ENCODE data around the gene ARID5B.
A peak's percentile ranks its signal among the peaks of the same experiment; 100 is the strongest.

The ARID5B gene

DNA sequence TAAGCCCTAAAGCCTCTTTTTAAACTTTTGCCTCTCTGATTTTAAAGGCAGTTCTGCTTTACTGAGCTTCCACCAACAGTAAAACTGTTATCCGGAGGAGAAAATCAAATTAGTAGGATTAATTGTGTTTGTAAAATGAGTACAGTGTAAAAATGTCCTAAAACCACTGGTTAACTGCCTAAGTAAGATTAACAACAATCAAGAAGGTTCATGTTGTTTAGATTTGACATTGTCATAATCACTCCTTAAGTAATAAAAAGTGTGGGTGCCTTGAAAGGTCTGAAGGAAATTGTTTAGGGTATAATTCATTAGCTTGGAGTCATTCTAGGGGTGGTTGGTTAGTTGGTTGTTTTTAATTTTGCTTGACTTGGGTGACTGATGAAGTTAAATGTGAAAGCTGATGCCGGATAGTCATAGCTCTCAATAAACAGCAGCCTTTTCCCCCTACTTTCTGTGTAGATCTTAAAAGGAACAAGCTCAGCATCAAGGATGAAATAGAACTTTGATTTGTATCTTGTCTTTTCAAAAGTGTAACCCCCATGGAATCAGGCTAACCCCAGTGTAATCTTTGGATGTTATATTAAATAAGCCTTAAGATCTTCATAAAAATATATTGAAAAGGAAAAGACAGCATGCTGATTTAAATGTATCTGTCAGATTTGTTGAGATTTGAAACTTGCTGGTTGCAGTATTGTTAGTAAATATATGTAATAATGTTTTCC lies 148.3 kb downstream of the ARID5B start:
- DNase-seq (ENCODE audit: low read depth), result no peak

DNA sequence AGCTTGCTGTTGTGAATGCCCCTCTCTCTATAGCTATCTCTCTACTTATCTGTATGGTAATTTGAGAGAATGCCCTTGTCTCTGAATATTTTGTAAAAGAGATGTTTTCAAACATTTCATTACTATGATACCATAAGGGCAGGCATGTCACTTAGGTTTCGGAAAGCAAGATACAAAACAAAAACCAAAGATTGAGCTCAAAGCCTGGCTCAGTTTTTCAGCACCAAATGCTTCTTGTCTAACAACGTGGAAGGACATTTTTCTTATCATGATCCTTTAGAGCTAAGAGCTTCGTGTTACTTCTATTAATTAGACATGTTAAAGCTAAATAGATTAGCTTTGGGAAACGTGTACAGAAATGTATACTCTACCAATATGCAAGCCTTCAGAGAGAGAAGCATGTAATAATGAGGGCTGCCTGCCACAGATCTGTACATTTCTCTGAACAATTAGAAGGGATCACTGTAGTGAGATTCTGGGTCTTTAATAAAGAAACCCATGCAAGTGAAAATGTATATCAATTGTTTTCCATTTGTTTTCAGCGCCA lies 148.9 kb downstream of the ARID5B start:
- no peak for DNase-seq (ENCODE audit: low read depth)

DNA sequence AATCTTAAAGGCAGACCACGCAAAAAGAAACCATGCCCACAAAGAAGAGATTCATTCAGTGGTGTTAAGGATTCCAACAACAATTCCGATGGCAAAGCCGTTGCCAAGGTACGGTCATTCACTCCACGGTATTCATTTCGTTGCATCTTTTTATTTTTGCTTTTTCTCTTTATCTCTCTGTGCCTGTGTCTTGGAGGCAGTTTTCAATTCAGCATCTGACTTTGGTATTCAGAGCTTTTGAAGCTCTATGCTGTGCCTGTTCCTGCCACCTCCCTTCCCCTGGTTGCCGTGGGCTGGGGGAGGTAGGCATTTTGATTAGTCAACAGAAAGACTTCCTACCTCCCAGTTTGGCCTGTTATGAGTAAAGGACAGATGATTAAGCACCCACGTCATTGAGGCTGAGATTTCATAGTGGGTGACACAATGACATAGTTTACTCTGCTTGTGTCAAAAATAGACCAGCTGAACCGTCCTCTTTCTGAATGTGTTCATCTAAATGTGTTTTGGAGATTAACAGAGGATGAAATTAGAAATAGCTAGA lies 149.5 kb downstream of the ARID5B start:
- peak; percentile 76 for DNase-seq (ENCODE audit: low read depth)

DNA sequence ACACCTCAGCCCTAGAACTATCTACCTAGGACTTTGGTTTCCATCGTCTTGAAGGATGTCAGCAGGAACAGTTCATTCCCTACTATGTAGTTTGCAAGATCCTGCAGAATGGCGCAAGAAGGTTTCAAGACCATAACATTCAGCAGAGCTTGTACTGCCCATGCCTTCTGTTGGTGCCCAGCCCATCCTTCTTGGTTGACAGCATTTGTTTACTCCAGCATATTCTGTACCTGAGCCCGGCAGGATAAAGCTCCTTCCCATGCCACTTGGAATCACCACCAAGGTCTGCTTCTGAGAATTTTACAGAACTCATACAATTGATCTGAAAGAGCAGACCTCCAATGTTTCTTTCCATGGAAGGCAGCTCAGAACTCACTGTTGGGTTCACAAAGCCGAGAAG lies 150.8 kb downstream of the ARID5B start:
- no peak for DNase-seq (ENCODE audit: low read depth)

DNA sequence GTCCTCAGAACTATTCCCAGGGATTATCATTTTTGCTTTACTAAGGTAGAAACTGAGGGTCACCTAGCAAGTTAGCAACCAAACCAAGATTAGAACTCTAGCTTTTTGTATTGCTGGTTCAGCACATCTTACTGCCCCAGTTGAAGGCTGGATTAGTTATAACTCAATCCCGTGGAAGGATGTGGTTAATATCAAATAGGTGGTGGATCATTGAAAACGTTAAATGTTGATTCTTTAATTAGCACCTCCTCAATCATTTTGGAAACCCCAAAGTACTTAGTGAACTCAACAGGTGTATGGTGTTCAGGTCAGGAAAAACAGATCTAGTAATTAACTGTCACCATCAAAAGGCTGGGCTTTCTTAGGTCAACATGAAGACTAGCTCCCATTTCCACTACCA lies 152.4 kb downstream of the ARID5B start:
- no peak for DNase-seq (ENCODE audit: low read depth)

DNA sequence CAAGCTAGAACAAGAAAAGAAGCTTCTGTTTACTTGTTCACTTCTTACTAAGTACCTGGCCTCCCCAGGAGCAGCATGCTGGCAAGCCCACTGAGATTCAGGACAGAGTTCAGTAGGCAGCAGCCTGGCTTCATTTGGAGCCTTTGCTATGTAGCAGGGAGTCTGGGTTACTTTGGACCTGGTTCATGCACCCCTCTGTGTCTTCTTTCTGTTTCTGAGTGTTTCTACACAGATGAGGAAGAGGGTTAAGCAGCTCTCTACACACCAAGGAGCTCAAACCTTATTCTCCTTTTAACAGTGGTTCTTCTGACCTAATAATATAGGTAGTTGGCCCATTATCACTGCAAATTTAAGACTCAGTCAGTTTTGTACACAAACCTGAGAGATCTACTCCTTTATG lies 152.9 kb downstream of the ARID5B start:
- no peak for DNase-seq (ENCODE audit: low read depth)

DNA sequence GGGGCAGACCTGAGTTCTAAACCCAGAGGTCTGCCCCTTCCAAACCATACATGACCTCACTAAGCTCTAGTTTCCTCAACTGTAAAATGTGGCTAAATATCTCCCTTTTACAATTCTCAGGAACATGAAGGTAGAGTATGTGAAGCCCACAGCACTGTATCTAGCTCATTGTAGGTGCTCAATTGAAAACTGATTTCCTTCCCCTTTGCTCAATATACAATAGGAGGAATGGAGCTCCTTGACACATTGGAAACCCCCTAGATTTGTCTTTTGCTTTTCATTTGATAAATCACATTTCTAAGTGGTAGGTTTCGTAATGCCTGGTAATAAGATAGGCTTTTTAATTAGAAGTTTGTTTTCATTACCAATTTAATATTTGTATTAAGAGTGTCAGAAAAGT lies 153.3 kb downstream of the ARID5B start:
- DNase-seq (ENCODE audit: low read depth), result no peak

DNA sequence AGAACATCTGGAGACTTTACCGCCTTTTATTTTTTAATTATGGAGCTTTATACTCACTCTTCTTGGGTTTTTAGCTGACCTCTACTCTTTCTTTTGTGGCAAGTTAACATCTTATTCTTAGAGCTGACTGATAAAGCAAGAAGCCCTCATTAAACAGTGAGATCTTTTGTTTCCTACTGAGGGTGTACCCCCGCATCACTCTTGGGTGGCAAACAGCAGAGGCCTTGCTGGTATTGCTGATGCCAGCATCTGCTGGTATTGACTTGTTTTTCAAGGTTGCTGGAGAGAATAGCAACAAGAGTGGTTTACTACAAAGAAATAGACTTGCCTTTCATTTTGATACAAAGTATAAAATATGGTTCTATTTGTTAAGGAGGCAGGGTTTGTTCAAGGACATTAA lies 154.7 kb downstream of the ARID5B start:
- no peak for DNase-seq (ENCODE audit: low read depth)

DNA sequence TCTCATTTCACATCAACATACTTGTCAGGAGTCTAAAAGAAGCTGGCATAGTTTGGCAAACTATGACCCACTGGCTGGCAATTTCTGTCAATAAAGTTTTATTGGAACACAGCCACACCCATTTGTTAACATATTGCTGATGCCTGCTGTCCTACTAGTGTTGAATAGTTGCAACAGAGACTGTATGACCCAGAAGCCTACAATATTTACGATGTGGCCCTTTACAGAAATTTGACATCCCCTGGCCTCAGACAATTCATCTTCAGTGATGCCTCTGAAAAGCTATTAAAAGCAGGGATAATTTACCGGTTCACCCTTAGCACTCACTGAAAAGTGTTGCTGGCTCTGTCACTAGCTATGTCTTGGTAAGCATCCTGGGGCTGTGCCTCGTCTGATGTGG lies 155.2 kb downstream of the ARID5B start:
- no peak for DNase-seq (ENCODE audit: low read depth)

DNA sequence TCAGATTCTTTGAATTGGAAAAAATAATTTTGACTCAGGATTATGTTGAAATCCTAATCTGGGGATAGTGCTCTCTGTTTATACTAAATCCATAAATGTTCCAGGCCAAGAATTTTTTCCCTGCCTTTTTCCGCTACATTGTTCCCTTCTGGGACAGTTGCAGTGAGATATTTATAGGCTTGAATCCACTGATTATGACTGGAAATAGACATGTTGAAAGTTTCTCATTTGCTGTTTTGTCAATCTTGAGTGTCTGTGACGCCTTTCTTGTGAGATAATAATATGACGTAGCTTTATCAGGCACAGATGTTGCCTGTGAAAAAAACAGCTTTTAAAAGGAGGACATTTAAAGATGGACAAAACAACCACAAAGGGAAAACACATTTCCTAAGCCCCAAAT lies 155.9 kb downstream of the ARID5B start:
- no peak for DNase-seq (ENCODE audit: low read depth)

DNA sequence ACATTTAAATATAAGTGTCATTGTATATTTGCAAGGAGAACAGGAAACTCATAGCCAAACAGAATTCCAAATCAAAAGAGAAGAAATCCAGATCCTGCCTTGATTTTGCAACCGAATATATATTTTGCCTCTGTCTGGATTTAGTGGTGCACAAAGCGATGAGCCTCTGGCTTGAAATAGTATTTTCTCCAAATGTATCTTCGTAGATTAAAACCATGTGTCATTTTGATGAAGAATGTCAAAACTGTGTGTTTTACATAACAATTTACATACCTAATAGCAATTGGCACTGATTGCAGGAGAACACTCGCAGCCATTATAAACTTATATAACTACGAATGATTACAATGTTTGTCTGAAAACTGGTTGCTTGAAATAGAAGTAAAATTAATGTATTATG lies 156.4 kb downstream of the ARID5B start:
- DNase-seq (ENCODE audit: low read depth), result no peak

DNA sequence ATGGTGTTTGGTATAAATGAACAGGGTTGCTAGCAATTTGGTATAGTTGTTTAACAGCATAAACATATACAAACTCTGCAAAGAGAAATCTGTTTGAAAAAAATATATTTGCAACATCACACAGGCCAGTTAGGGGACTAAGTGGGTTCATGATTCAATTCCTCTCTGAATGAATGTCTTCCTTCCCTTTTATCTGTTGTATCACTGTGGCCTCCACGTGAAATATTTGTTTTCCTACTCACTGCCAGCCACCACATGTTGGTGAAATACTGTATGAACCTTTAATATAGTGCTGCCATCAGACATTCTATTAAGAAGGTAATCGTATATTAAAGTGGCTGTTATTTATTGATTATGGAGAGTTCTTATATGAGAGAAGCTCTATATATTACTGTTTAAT lies 157.0 kb downstream of the ARID5B start:
- DNase-seq (ENCODE audit: low read depth), result no peak

DNA sequence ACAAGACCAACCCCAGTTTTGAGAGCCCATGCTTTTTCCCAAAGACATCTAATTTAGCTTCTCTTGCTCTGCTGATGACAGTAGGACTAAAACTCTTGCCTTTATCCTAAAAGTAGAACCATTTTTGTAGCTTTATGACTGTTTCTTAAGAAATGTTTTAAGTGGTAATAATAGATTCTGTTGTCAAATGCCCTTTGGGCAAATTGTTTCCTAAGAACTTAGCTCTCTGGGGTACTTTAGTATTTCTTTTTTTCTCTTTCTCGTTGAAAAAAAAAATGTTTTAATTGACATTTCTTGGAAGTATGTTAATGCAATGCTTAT lies 157.4 kb downstream of the ARID5B start:
- DNase-seq (ENCODE audit: low read depth), result no peak

DNA sequence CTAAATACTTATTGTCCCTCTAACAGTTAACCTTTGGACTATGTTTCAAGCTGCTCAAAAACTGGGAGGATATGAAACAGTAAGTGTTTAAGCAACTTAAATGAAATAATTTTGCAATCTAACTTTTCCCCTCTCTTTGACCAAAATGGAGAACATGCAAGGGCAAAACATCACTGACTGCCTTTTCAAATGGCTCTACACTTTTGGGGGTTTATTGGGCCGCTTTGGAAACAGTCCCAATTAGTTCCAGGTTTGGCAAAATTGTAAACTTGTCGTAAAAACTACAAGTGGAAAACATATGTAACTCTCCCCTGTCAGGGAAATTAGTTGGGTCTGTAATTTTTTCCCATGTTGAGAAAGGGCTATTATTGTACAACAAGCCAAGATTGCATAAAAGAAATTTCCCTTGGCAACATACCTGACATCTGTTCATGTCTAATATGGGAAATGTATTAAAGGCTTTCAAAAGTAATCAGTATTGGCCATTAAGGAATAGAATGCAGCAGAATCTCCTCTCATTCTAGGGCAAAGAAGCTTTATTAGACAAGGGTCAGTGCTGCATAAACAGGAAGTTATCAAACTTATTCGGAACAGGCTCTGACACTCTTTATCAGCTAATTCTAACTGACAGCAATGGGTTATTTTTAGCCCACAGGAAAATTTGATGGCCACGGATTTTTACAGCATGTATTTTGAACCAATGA lies 157.9 kb downstream of the ARID5B start:
- DNase-seq (ENCODE audit: low read depth), result no peak

DNA sequence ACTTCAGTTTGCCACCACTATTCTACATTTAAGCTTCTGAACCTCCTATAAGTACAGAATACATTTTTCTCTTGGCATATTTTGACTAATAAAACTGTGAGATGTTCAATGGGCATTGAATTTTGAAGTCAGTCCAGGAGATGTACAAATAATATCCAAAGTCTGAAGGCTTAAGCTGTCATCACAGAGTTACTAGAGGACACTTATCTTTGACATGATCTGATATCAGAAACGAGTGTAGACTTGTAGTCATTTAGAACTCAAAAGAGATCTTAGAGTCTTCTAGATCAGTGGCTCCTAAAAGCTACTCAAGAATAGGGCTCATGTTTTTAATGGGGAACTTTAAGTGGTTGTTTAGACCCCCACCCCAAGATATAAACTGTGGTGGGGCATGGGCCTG lies 160.5 kb downstream of the ARID5B start:
- DNase-seq (ENCODE audit: low read depth), result no peak

DNA sequence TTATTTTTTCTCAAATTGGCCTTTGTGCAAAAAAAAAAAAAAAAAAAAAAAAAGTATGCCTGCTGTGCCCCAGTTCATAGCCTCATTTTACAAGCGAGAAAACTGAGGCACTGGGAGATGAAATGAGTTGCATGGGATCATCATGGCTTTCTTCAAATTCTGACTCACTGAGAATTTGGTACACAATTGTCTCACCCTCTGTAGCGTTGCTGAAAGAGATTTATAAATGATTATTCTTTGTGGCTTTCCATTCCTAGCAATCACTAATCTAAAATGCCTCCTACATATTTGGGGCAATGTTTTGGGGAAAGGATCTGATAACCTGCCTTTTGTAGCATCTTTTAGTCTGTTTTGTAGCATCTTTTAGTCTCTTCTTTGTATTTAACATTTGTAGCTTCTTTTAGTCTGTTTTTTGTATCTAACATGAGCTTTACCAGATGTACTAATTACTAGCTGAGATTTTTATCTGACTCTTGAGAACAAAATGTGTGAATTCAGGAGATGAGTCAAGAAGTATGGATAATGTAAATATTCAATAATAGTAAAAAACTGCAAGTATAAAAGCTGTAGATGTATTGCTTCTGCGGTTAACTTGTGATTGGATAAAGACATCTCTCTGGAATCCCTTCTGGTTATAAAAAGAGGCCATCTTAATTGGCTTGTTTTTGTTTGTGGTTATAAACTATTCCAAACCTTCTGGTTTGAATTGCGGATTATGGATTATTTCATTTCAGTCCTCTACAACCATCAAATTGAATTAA lies 161.4 kb downstream of the ARID5B start:
- DNase-seq (ENCODE audit: low read depth), result no peak

DNA sequence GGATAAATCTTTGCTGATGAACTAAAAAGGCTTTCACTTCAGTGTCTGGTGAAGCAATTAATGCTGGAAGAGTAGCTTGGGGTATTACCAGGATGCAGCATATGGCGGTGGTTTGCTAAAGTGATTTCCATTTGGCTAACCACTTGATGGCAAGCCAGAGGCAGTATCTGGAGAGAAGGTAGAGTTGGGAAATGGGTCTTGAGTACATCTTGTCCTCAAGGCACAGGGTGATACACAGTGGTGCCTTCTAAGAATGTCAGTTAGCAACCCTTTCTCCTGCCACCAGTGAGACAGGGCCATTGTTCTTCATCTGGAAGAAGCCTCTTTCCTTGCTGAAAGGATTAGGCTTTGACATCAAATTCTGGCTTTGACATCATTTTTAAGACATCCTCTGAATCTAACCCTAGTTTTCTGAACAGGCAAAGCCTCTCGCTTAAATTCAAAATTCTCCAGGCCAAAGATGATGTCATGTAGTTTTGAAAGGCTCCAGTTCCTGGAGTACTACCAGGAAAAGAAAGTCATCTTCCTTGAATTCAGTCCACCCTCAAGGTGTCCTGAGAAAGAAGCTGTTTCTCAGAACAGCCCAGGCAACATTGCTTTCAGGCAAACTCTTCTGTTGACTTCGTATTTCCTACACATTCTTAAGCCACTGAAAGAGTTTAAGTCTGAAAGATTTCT lies 162.4 kb downstream of the ARID5B start:
- no peak for DNase-seq (ENCODE audit: low read depth)

DNA sequence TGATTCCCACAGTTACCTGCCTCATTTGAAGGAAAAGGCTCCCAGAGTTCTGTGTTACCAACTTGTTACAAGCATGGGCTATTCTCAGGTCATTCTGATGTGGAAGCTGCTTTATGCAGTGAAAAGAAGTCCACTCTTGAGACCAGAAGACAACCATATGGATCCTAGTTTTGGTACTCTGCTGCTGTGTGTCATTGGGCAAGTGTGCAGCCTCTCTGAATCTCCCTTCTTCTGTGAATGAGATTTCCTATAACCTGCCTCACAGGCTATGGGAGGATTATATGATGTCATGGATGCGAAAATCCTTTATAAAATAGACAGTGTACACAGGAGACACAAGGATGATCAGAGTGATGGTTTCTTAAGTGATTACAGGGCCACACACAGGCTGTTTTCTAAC lies 166.1 kb downstream of the ARID5B start:
- no peak for DNase-seq (ENCODE audit: low read depth)

DNA sequence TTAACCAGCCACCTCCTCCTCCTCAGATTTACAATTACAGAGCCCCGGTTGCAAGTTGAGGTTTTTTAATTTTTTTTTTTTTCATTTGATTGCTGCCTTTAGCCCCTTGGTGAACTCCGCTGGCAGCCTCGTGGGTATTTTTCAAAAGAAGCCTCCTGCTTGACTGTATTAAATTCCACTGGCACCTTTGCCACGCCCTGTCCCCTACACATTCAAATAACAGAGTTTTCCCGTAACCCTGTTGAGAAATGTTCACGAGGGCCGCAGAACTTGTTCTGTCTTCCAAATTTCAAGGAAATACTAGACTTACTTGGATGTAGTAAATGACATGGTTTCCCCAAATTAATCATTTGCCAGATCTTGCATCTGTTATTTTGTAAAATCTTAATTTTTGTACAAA lies 167.0 kb downstream of the ARID5B start:
- DNase-seq (ENCODE audit: low read depth), result no peak

DNA sequence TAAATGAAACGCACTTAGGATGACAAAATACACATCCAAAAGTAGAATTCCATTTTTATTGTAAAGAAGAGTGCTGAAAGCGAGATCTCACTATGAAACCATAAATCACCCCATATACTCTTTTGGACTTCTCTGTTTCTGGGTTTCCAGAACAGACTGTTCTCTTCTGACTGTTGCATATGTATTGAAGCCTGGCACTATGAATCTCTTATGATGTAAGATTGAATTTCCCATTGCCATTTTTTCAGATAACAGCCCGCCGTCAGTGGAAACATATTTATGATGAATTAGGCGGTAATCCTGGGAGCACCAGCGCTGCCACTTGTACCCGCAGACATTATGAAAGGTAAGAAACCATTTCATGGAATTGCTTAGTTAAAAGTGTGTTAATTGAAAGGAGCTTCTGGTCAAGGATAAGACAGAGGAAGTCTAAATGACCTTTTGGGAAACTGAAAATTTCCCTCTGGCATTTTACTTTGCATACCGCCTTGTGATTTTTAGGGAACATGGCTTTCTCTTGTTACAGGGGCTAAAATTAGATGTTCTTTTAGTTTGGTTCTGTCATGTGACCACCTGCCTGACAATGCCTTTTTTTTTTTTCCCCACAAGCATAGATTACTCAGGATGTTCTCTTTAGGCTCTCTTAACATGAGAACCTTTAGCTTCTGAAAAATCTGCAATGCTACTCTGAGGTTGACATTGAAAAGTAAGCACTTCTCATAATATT lies 168.1 kb downstream of the ARID5B start:
- DNase-seq (ENCODE audit: low read depth), result no peak

DNA sequence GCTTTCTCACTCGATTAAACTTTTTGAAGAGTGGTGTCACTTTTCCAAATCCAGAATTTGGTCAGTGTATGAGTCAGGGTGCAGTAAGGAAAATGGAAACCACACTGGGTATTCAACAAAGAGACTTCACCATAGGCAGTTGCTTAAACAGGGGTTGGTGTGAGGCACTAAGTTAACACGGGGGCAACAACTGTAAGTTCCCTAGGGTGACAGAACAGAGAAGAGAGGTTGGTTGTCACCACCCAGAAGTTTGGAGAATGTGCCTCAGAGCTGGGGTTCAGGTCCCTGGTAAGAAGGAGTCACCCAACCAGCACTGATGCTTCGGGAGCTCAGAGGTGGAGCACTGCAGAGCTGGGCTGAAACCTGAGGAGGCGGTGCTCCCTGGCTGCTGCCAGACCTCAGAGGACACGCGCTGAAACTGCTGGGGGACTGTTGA lies 170.4 kb downstream of the ARID5B start:
- no peak for DNase-seq (ENCODE audit: low read depth)
